Breast epithelium (tissue), 3 donors: ENCODE measurements around the gene ATG5.

Experiments used
- CTCF ChIP-seq, 3 donors: fragments of 450-650 bp; IDR thresholded peaks; one replicate each; pipeline ENCODE4 v1.5.1; 2016 to 2017; ENCODE audit warnings: antibody characterized with exemption in 3 of 3, mild to moderate bottlenecking in 3 of 3, moderate library complexity in 3 of 3
- POLR2AphosphoS5 ChIP-seq, 3 donors: sonication (generic); formaldehyde crosslinking; IDR thresholded peaks; one replicate each; pipeline ENCODE4 v1.6.1; 2017; ENCODE audit warnings: antibody characterized with exemption in 3 of 3

- TF ChIP-seq CTCF (IDR thresholded peaks at IDR 0.05), result no peak
- no peak for TF ChIP-seq POLR2AphosphoS5 (IDR thresholded peaks at IDR 0.05)
Measured at GRCh38 chr6:106254636-106255035, 70.9 kb downstream of the ATG5 start.
